ENCODE data around the gene INTS4.

DNA sequence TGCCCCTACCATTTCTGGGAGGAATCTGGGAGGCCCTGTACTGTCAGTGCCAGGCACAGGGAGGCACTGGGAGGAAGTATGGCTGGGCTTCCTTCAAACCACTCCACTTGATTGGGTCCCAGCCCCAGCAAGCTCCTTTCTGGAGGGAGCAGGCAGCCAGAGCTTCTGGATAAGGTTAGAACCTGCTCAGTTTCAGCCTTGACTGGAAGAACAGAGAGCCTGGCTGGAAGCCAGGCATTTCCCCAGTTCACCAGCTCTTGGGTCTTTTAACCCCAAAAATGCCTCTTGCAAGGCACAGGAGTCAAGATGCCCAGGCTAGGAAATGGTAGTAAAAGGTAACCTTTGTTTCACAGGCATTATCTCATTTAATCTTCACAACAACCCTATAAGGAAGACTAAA, 37.6 kb upstream of the INTS4 start:
- TF ChIP-seq, protein P1, sequence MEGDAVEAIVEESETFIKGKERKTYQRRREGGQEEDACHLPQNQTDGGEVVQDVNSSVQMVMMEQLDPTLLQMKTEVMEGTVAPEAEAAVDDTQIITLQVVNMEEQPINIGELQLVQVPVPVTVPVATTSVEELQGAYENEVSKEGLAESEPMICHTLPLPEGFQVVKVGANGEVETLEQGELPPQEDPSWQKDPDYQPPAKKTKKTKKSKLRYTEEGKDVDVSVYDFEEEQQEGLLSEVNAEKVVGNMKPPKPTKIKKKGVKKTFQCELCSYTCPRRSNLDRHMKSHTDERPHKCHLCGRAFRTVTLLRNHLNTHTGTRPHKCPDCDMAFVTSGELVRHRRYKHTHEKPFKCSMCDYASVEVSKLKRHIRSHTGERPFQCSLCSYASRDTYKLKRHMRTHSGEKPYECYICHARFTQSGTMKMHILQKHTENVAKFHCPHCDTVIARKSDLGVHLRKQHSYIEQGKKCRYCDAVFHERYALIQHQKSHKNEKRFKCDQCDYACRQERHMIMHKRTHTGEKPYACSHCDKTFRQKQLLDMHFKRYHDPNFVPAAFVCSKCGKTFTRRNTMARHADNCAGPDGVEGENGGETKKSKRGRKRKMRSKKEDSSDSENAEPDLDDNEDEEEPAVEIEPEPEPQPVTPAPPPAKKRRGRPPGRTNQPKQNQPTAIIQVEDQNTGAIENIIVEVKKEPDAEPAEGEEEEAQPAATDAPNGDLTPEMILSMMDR (IDR thresholded peaks at IDR 0.05), result no peak
- TF ChIP-seq EP300 (IDR thresholded peaks at IDR 0.05), result no peak
